ENCODE measurements around the gene TENM3.
A peak's percentile ranks its signal among the peaks of the same experiment; 100 is the strongest.

The TENM3 gene

GRCh38 chr4:182768838-182769237 is 525.6 kb downstream of the TENM3 start:
- no peak overlapping the region for H4K5ac ChIP-seq (ENCODE audit: low read length)
- H3K23ac ChIP-seq (ENCODE audit: low read length), result no peak overlapping the region
- no peaks in the 10 kb centered on the region for H3K79me2 ChIP-seq (ENCODE audit: control insufficient read depth, insufficient read depth, low read length)
- no CpG with 5 or more reads among the region's 4 CpGs for WGBS (ENCODE audit: extremely low coverage, insufficient coverage, low lambda C conversion rate)
- H3K27ac ChIP-seq (ENCODE audit: low read depth, low read length), result no peak overlapping the region
- H3K79me1 ChIP-seq (ENCODE audit: low read length), result no peaks in the 10 kb centered on the region
- no peak overlapping the region for H2BK15ac ChIP-seq (replicated peaks; ENCODE audit: low read depth)
- no peak overlapping the region for H2BK5ac ChIP-seq (ENCODE audit: low read length)
- H2AK5ac ChIP-seq (ENCODE audit: low read length), result no peak overlapping the region
- H2BK120ac ChIP-seq (ENCODE audit: low read depth, low read length), result no peak overlapping the region
- no peak overlapping the region for H3K4ac ChIP-seq (ENCODE audit: low read depth, low read length)
- H3K36me3 ChIP-seq (ENCODE audit: control insufficient read depth, insufficient read depth, low read length), result no peaks in the 10 kb centered on the region
- H3K18ac ChIP-seq (ENCODE audit: low read length), result no peak overlapping the region
- H4K8ac ChIP-seq (ENCODE audit: low read depth, low read length), result no peak overlapping the region
- H3K4me1 ChIP-seq (ENCODE audit: control insufficient read depth, low read depth, low read length), result peaks cover 5% of the 10 kb centered on the region
- DNase-seq, result no peak
- no peak overlapping the region for H3K56ac ChIP-seq (ENCODE audit: low read length)
- no peak overlapping the region for H3K9ac ChIP-seq (ENCODE audit: low read length)
- no peak overlapping the region for H3K4me2 ChIP-seq (ENCODE audit: low read length)
- H3K4me3 ChIP-seq (ENCODE audit: low read length), result no peak overlapping the region
- no peaks in the 10 kb centered on the region for H3K27me3 ChIP-seq (ENCODE audit: insufficient read depth, low read length, poor library complexity)

DNA sequence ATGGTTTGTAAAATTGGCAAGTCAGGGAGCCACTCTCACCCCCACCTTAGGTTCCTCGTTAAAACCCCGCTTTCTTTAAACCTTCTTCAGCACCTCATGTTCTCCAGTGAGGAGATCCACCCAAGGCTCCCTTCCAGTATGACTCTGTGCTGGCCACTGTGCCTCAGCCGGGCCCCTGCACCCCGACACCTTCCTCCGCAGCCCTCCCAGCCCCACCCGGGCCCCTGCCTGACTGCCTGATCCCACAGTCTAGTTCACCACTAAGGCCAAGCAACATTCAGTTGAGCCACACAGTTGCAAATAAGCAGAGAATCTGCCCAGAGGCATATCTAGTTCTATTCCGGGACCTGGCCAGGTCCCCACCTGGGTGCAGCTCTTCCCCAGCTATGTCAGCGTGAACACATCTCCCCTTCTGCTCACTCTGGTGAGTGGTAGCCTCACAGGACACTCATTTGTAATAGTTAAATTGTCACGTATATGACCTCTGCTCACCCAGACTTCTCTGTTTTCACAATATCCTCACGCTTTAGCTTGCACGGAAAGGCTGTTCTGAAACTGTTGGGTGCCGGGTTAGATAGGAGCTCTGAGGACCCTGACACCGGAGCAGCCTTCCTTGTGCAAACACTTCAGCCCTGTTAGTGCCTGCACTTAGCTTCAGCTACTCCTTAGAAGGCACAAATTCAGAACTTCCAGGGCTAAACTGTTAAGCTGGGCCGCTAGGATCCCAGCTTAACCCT is 527.2 kb downstream of the TENM3 start:
- no peak overlapping the region for H3K4ac ChIP-seq (ENCODE audit: low read depth, low read length)
- no CpG with 5 or more reads among the region's 14 CpGs for WGBS (ENCODE audit: extremely low coverage, insufficient coverage, low lambda C conversion rate)
- no peak overlapping the region for H2BK15ac ChIP-seq (replicated peaks; ENCODE audit: low read depth)
- H3K18ac ChIP-seq (ENCODE audit: low read length), result peak overlapping the region; percentile 39
- H4K5ac ChIP-seq (ENCODE audit: low read length), result no peak overlapping the region
- no peak overlapping the region for H2BK5ac ChIP-seq (ENCODE audit: low read length)
- H3K36me3 ChIP-seq (ENCODE audit: control insufficient read depth, insufficient read depth, low read length), result no peaks in the 10 kb centered on the region
- no peak overlapping the region for H3K4me3 ChIP-seq (ENCODE audit: low read length)
- H3K4me2 ChIP-seq (ENCODE audit: low read length), result no peak overlapping the region
- H3K56ac ChIP-seq (ENCODE audit: low read length), result no peak overlapping the region
- H4K8ac ChIP-seq (ENCODE audit: low read depth, low read length), result no peak overlapping the region
- H2AK5ac ChIP-seq (ENCODE audit: low read length), result no peak overlapping the region
- no peaks in the 10 kb centered on the region for H3K79me2 ChIP-seq (ENCODE audit: control insufficient read depth, insufficient read depth, low read length)
- no peak for DNase-seq
- no peaks in the 10 kb centered on the region for H3K79me1 ChIP-seq (ENCODE audit: low read length)
- no peaks in the 10 kb centered on the region for H3K27me3 ChIP-seq (ENCODE audit: insufficient read depth, low read length, poor library complexity)
- no peak overlapping the region for H3K9ac ChIP-seq (ENCODE audit: low read length)
- no peak overlapping the region for H2BK120ac ChIP-seq (ENCODE audit: low read depth, low read length)
- H3K4me1 ChIP-seq (ENCODE audit: control insufficient read depth, low read depth, low read length), result peaks cover 5% of the 10 kb centered on the region
- no peak overlapping the region for H3K23ac ChIP-seq (ENCODE audit: low read length)
- peak overlapping the region; percentile 8 for H3K27ac ChIP-seq (ENCODE audit: low read depth, low read length)

GRCh38 chr4:182770996-182771514 is 527.9 kb downstream of the TENM3 start:
- no peaks in the 10 kb centered on the region for H3K27me3 ChIP-seq (ENCODE audit: insufficient read depth, low read length, poor library complexity)
- H3K56ac ChIP-seq (ENCODE audit: low read length), result no peak overlapping the region
- H4K5ac ChIP-seq (ENCODE audit: low read length), result no peak overlapping the region
- H2BK15ac ChIP-seq (replicated peaks; ENCODE audit: low read depth), result no peak overlapping the region
- H3K79me2 ChIP-seq (ENCODE audit: control insufficient read depth, insufficient read depth, low read length), result no peaks in the 10 kb centered on the region
- H2AK5ac ChIP-seq (ENCODE audit: low read length), result no peak overlapping the region
- no peak overlapping the region for H3K4me3 ChIP-seq (ENCODE audit: low read length)
- no peaks in the 10 kb centered on the region for H3K36me3 ChIP-seq (ENCODE audit: control insufficient read depth, insufficient read depth, low read length)
- H3K23ac ChIP-seq (ENCODE audit: low read length), result no peak overlapping the region
- H3K4ac ChIP-seq (ENCODE audit: low read depth, low read length), result no peak overlapping the region
- H3K79me1 ChIP-seq (ENCODE audit: low read length), result no peaks in the 10 kb centered on the region
- no peak overlapping the region for H3K9ac ChIP-seq (ENCODE audit: low read length)
- H4K8ac ChIP-seq (ENCODE audit: low read depth, low read length), result no peak overlapping the region
- no peak overlapping the region for H2BK5ac ChIP-seq (ENCODE audit: low read length)
- H3K4me1 ChIP-seq (ENCODE audit: control insufficient read depth, low read depth, low read length), result peaks cover 5% of the 10 kb centered on the region
- peak overlapping the region; percentile 8 for H3K27ac ChIP-seq (ENCODE audit: low read depth, low read length)
- H2BK120ac ChIP-seq (ENCODE audit: low read depth, low read length), result no peak overlapping the region
- no peak overlapping the region for H3K18ac ChIP-seq (ENCODE audit: low read length)
- DNase-seq, result peak; percentile 83
- no peak overlapping the region for H3K4me2 ChIP-seq (ENCODE audit: low read length)
- no CpG with 5 or more reads among the region's 5 CpGs for WGBS (ENCODE audit: extremely low coverage, insufficient coverage, low lambda C conversion rate)

DNA sequence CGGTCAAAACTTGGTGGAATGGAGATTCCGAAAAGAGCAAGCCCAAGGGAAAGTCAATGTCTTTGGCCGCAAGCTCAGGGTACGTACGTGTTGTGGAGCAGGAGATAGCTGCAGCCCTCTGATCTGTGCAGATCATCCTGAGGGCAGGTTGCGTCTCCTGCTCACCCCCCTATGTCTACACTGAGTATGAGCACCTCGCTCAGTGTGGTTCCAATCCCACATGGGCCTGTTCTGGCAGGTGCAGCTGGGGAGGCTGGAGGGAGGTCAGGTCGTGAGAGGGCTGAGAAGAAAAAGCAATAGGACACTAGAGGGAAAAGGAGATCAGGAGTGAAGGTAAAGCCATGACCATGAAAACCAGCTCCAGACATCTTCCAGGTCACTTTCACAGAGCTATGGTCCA is 531.9 kb downstream of the TENM3 start:
- H2BK15ac ChIP-seq (replicated peaks; ENCODE audit: low read depth), result no peak overlapping the region
- H3K27ac ChIP-seq (ENCODE audit: low read depth, low read length), result no peak overlapping the region
- no peak overlapping the region for H2BK5ac ChIP-seq (ENCODE audit: low read length)
- no peak overlapping the region for H3K23ac ChIP-seq (ENCODE audit: low read length)
- H3K4me1 ChIP-seq (ENCODE audit: control insufficient read depth, low read depth, low read length), result peaks cover 5% of the 10 kb centered on the region
- H3K9ac ChIP-seq (ENCODE audit: low read length), result no peak overlapping the region
- H2AK5ac ChIP-seq (ENCODE audit: low read length), result no peak overlapping the region
- H3K36me3 ChIP-seq (ENCODE audit: control insufficient read depth, insufficient read depth, low read length), result no peaks in the 10 kb centered on the region
- DNase-seq, result no peak
- no peaks in the 10 kb centered on the region for H3K79me2 ChIP-seq (ENCODE audit: control insufficient read depth, insufficient read depth, low read length)
- H4K8ac ChIP-seq (ENCODE audit: low read depth, low read length), result no peak overlapping the region
- no peak overlapping the region for H3K4me2 ChIP-seq (ENCODE audit: low read length)
- no peak overlapping the region for H4K5ac ChIP-seq (ENCODE audit: low read length)
- no peak overlapping the region for H3K4ac ChIP-seq (ENCODE audit: low read depth, low read length)
- H3K27me3 ChIP-seq (ENCODE audit: insufficient read depth, low read length, poor library complexity), result no peaks in the 10 kb centered on the region
- H3K4me3 ChIP-seq (ENCODE audit: low read length), result no peak overlapping the region
- no peak overlapping the region for H3K56ac ChIP-seq (ENCODE audit: low read length)
- WGBS (ENCODE audit: extremely low coverage, insufficient coverage, low lambda C conversion rate), result no CpG with 5 or more reads among the region's 8 CpGs
- no peak overlapping the region for H3K18ac ChIP-seq (ENCODE audit: low read length)
- H3K79me1 ChIP-seq (ENCODE audit: low read length), result no peaks in the 10 kb centered on the region
- no peak overlapping the region for H2BK120ac ChIP-seq (ENCODE audit: low read depth, low read length)

DNA sequence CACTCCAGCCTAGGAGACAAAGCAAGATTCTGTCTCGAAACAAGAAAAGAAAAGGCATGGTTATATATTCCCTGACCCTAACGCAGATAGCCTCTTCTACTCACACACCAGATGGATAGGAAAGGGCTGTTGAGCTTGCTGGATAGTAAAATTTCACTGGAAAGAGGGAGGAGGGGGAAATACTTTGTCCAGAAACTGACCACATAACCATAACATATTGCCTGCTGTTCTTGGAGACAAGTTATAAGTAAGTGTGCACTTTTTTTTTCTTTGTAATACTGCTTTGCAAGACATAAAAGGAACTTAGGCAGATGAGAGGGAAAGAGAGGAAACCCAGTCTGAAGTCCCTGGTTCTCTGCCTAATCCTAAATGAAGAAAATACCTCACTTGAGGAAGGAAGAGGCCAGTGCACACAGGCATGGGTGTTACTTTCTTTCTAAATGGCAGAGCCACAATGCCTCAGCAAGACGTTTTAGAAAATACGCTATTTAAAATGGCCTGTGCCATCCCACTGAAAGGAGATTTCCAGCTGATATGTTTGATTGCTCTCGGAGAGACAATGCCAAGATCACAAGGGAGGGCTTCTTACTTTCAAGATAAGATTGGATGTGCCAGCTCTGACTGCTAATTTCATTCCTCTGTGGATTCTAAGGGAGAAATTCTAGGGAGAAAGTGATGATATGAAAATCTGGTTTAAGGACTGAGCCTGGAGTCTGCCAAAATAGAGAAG is 533.3 kb downstream of the TENM3 start:
- no CpG with 5 or more reads among the region's 5 CpGs for WGBS (ENCODE audit: extremely low coverage, insufficient coverage, low lambda C conversion rate)
- no peak overlapping the region for H2BK5ac ChIP-seq (ENCODE audit: low read length)
- H3K23ac ChIP-seq (ENCODE audit: low read length), result no peak overlapping the region
- no peak overlapping the region for H3K27ac ChIP-seq (ENCODE audit: low read depth, low read length)
- H3K27me3 ChIP-seq (ENCODE audit: insufficient read depth, low read length, poor library complexity), result no peaks in the 10 kb centered on the region
- no peaks in the 10 kb centered on the region for H3K79me1 ChIP-seq (ENCODE audit: low read length)
- no peak overlapping the region for H3K4ac ChIP-seq (ENCODE audit: low read depth, low read length)
- H3K4me3 ChIP-seq (ENCODE audit: low read length), result no peak overlapping the region
- no peak overlapping the region for H4K5ac ChIP-seq (ENCODE audit: low read length)
- H3K4me1 ChIP-seq (ENCODE audit: control insufficient read depth, low read depth, low read length), result no peaks in the 10 kb centered on the region
- no peak overlapping the region for H3K4me2 ChIP-seq (ENCODE audit: low read length)
- no peak overlapping the region for H2BK15ac ChIP-seq (replicated peaks; ENCODE audit: low read depth)
- no peak overlapping the region for H2AK5ac ChIP-seq (ENCODE audit: low read length)
- H3K18ac ChIP-seq (ENCODE audit: low read length), result no peak overlapping the region
- peak; percentile 43 for DNase-seq
- no peak overlapping the region for H4K8ac ChIP-seq (ENCODE audit: low read depth, low read length)
- no peak overlapping the region for H3K56ac ChIP-seq (ENCODE audit: low read length)
- no peak overlapping the region for H3K9ac ChIP-seq (ENCODE audit: low read length)
- no peak overlapping the region for H2BK120ac ChIP-seq (ENCODE audit: low read depth, low read length)
- H3K36me3 ChIP-seq (ENCODE audit: control insufficient read depth, insufficient read depth, low read length), result no peaks in the 10 kb centered on the region
- H3K79me2 ChIP-seq (ENCODE audit: control insufficient read depth, insufficient read depth, low read length), result no peaks in the 10 kb centered on the region

Data from mesendoderm (in vitro differentiated cells).